ENCODE measurements around the gene FBLN7.

FBLN7 gene

GRCh38 chr2:112159454-112159921 is 21.3 kb downstream of the FBLN7 start:
- no peak for DNase-seq

- no peak for DNase-seq
These were observed 22.4 kb downstream of the FBLN7 start for GRCh38 chr2:112160283-112161250.

- no peak for DNase-seq
These were observed 23.4 kb downstream of the FBLN7 start for GRCh38 chr2:112161431-112162145.

GRCh38 chr2:112162341-112162740 is 24.2 kb downstream of the FBLN7 start:
- DNase-seq, result no peak

- no peak for DNase-seq
These were observed 24.8 kb downstream of the FBLN7 start for GRCh38 chr2:112162956-112163355.

GRCh38 chr2:112163541-112163981 is 25.4 kb downstream of the FBLN7 start:
- DNase-seq, result no peak

GRCh38 chr2:112164876-112165275 is 26.7 kb downstream of the FBLN7 start:
- no peak for DNase-seq

- DNase-seq, result no peak
These were observed 27.1 kb downstream of the FBLN7 start for GRCh38 chr2:112165296-112165695.

GRCh38 chr2:112166806-112167499 is 28.8 kb downstream of the FBLN7 start:
- no peak for DNase-seq

- DNase-seq, result peak; percentile 44
These were observed 30.4 kb downstream of the FBLN7 start for GRCh38 chr2:112168422-112169124.

- DNase-seq, result no peak
These were observed 32.3 kb downstream of the FBLN7 start for GRCh38 chr2:112170495-112170894.

GRCh38 chr2:112173646-112174319 is 35.6 kb downstream of the FBLN7 start:
- DNase-seq, result no peak

GRCh38 chr2:112174383-112174782 is 36.2 kb downstream of the FBLN7 start:
- DNase-seq, result no peak

- DNase-seq, result no peak
These were observed 37.1 kb downstream of the FBLN7 start for GRCh38 chr2:112175333-112175732.

GRCh38 chr2:112175958-112176573 is 37.9 kb downstream of the FBLN7 start:
- no peak for DNase-seq

- DNase-seq, result no peak
These were observed 43.5 kb downstream of the FBLN7 start for GRCh38 chr2:112181571-112182290.

GRCh38 chr2:112182581-112183034 is 44.4 kb downstream of the FBLN7 start:
- no peak for DNase-seq

- no peak for DNase-seq
These were observed 45.3 kb downstream of the FBLN7 start for GRCh38 chr2:112183327-112184025.

- no peak for DNase-seq
These were observed 45.9 kb downstream of the FBLN7 start for GRCh38 chr2:112184121-112184520.

- DNase-seq, result no peak
These were observed 46.9 kb downstream of the FBLN7 start for GRCh38 chr2:112185131-112185530.
